Osteoblast (primary cell): ENCODE measurements around the gene PRSS36. TPM values are rescaled to one million over a fixed set of nuclear protein-coding genes. Genes with fewer than 3 reads are reported as not detected.

Experiments used
- DNase-seq: peaks from one replicate; pipeline ENCODE4 v3.0.0; 2011; ENCODE audit warnings: low spot score, mixed read lengths; ENCODE audit not compliant: insufficient read length; ENCODE audit errors: missing footprints
- H2AFZ ChIP-seq: 2 replicates; pipeline ENCODE4 v1.6.0; 2011; ENCODE audit warnings: mild to moderate bottlenecking, low read length
- H3K27ac ChIP-seq: 2 replicates; pipeline ENCODE4 v1.5.1; 2011; ENCODE audit warnings: mild to moderate bottlenecking, low read depth, low read length, moderate library complexity
- H3K27me3 ChIP-seq: 2 replicates; pipeline ENCODE4 v1.6.0; 2012; ENCODE audit warnings: mild to moderate bottlenecking, control low read depth, inconsistent platforms, low read length, moderate library complexity; ENCODE audit not compliant: insufficient read depth
- H3K36me3 ChIP-seq: 2 replicates; pipeline ENCODE4 v1.5.1; 2011; ENCODE audit warnings: mild to moderate bottlenecking, low read length, control low read depth, moderate library complexity; ENCODE audit not compliant: insufficient read depth
- H3K4me1 ChIP-seq: 2 replicates; pipeline ENCODE4 v1.5.1; 2011; ENCODE audit warnings: mild to moderate bottlenecking, low read length, control low read depth, moderate library complexity; ENCODE audit not compliant: insufficient read depth
- H3K4me2 ChIP-seq: 2 replicates; pipeline ENCODE4 v1.6.0; 2011; ENCODE audit warnings: mild to moderate bottlenecking, low read length; ENCODE audit not compliant: insufficient read depth
- H3K4me3 ChIP-seq: fragments of 200-600 bp; sonication (generic); 3 replicates; pipeline ENCODE4 v1.5.1; 2012; ENCODE audit warnings: mild to moderate bottlenecking, low read length, inconsistent platforms; ENCODE audit not compliant: insufficient read depth
- H3K79me2 ChIP-seq: 2 replicates; pipeline ENCODE4 v1.6.0; 2012; ENCODE audit warnings: mild to moderate bottlenecking, low read length, control low read depth, inconsistent platforms; ENCODE audit not compliant: insufficient read depth
- H3K9me3 ChIP-seq: 2 replicates; pipeline ENCODE4 v1.5.1; 2011; ENCODE audit warnings: low read depth, low read length, control low read depth
- H4K20me1 ChIP-seq: 2 replicates; pipeline ENCODE4 v1.6.0; 2012; ENCODE audit warnings: mild to moderate bottlenecking, low read length, control low read depth; ENCODE audit not compliant: insufficient read depth
- CTCF ChIP-seq: IDR thresholded peaks from 2 replicates; pipeline ENCODE4 v1.5.1; 2011; ENCODE audit warnings: mild to moderate bottlenecking, low read depth, low read length, moderate library complexity; ENCODE audit errors: extremely low read depth
- total RNA-seq: library from RNA; depleted of rRNA; stranded (reverse); fragments of >200 nt; gene quantifications from 2 replicates; pipeline ENCODE4 v1.2.3, GENCODE V29; 2012

The PRSS36 gene
- total RNA-seq, 1 donor, result not detected

DNA sequence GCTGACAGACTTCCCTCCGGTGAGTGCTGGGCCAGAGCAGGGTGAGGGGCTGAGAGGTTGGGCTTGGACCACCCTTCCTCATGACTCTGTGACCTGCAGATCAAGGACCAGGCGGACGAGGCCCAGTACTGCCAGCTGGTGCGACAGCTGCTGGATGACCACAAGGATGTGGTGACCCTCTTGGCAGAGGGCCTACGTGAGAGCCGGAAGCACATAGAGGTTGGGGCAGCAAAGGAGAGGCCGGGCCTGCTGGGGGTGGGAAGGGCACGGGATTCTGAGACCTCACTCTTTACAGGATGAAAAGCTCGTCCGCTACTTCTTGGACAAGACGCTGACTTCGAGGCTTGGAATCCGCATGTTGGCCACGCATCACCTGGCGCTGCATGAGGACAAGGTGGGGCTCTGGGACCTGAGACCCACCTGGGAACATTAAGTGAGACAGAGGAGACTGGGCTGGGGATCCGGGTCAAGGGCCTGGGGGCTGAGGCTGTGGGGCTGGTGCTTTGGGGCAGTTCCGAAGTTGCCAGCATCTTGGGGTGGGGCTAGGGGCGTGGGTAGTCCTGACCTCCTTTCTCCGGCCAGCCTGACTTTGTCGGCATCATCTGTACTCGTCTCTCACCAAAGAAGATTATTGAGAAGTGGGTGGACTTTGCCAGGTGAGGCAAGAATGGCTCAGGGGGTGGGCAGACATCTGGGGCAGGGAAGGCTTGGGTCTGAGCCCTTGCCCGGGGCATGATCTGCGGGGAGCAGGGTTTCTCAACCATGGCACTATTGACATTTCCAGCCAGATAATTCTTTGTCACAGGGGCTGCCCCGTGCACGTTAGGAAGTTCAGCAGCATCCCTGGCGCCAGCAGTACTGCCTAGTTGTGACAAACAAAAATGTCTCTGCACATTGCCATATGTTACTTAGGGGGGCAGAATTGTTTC is 39.5 kb downstream of the PRSS36 start:
- peak; percentile 77 for DNase-seq
- Histone ChIP-seq H3K4me3 (no peak overlapping the region), H3K9me3 (no peaks in the 10 kb centered on the region), H3K79me2 (peaks cover 19% of the 10 kb centered on the region), H3K4me2 (no peak overlapping the region), H3K27ac (no peak overlapping the region), H4K20me1 (peaks cover 3% of the 10 kb centered on the region), H3K27me3 (no peaks in the 10 kb centered on the region), H3K4me1 (peaks cover 15% of the 10 kb centered on the region), H3K36me3 (peaks cover 38% of the 10 kb centered on the region), H2AFZ (no peak overlapping the region)
- no peak for TF ChIP-seq CTCF

GRCh38 chr16:31109622-31110021 is 40.2 kb downstream of the PRSS36 start:
- Histone ChIP-seq H3K4me2 (peak overlapping the region; percentile 73), H3K27me3 (no peaks in the 10 kb centered on the region), H4K20me1 (peaks cover 3% of the 10 kb centered on the region), H3K79me2 (peaks cover 19% of the 10 kb centered on the region), H2AFZ (no peak overlapping the region), H3K4me1 (peaks cover 15% of the 10 kb centered on the region), H3K27ac (no peak overlapping the region), H3K36me3 (peaks cover 38% of the 10 kb centered on the region), H3K4me3 (no peak overlapping the region), H3K9me3 (no peaks in the 10 kb centered on the region)
- DNase-seq, result peak; percentile 46
- no peak for TF ChIP-seq CTCF

DNA sequence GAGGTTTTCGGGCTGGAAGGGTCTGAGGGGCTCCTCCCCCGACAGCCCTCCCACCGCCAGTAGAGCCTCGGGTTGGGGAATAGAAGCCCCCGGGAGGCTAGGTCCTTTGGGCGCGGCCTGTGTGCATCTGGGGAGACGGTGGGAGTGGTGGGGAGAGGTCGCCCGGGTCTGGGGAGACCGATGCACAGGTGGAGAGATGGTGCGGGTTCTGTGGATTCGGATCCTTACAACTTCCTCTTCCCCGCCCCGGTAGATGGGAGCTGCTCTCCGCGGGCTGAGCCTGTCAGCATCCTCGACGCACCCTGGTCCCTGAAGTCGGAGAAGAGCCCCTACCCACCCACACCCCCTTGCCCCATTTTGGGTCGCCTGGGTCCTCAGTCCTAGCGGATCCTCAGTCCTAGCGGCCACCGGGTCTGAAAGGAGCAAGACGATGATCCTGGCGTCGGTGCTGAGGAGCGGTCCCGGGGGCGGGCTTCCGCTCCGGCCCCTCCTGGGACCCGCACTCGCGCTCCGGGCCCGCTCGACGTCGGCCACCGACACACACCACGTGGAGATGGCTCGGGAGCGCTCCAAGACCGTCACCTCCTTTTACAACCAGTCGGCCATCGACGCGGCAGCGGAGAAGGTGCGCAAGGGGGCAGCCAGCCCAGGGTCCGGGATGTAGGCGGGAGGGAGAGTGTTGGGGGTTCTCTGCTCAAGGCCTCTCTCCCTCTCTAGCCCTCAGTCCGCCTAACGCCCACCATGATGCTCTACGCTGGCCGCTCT is 40.9 kb downstream of the PRSS36 start:
- no peaks in the 10 kb centered on the region for H3K27me3 ChIP-seq
- DNase-seq, result peak; percentile 76
- peaks cover 15% of the 10 kb centered on the region for H3K4me1 ChIP-seq
- H3K9me3 ChIP-seq, result no peaks in the 10 kb centered on the region
- H4K20me1 ChIP-seq, result peaks cover 3% of the 10 kb centered on the region
- peak overlapping the region; percentile 73 for H3K4me2 ChIP-seq
- no peak for TF ChIP-seq CTCF
- peaks cover 19% of the 10 kb centered on the region for H3K79me2 ChIP-seq
- peaks cover 38% of the 10 kb centered on the region for H3K36me3 ChIP-seq
- H3K4me3 ChIP-seq, result peak overlapping the region; percentile 94
- peak overlapping the region; percentile 74 for H3K27ac ChIP-seq
- no peak overlapping the region for H2AFZ ChIP-seq
